ENCODE data around the gene SLC38A5. TPM values are rescaled to one million over a fixed set of nuclear protein-coding genes. Genes with fewer than 3 reads are reported as not detected.

SLC38A5 gene
- polyA plus RNA-seq, 2 of the 4 experiments (the other 2 are of a cell fraction): 0.32 to 0.36 TPM

GRCh38 chrX:48511560-48511959 lies 41.5 kb upstream of the SLC38A5 start:
- H3K4me1 ChIP-seq: peaks cover 3% of the 10 kb centered on the region; the same call in 1 of the 3 replicates
- H3K27ac ChIP-seq: no peak overlapping the region
- DNase-seq (ENCODE audit: low read depth in 1 of 2, low spot score in 1 of 2) (peak; percentile 36 to 40), ATAC-seq (peak; percentile 40 to 67; a peak in 3 of 6 replicates), FAIRE-seq (no peak)
- CTCF ChIA-PET: interaction anchor here (2.3 kb wide), 1 partner anchor 37 kb away, joined by 7 read pairs; no protein-coding TSS in a partner anchor
- TF ChIP-seq SMC3 (IDR thresholded peaks at IDR 0.05) (peak; percentile 49; the same call in 1 of the 3 replicates), HOXB13 (CRISPR knock-in tag; IDR thresholded peaks at IDR 0.05; ENCODE audit: low read depth) (no peak), TP53 (CRISPR knock-in tag; IDR thresholded peaks at IDR 0.05) (no peak), RAD21 (conservative IDR thresholded peaks at IDR 0.05 in 1 of 2, IDR thresholded peaks at IDR 0.05 in 1 of 2) (peak; percentile 60 to 72), EHF (CRISPR knock-in tag; IDR thresholded peaks at IDR 0.05) (no peak), CBX2 (IDR thresholded peaks at IDR 0.05; ENCODE audit: borderline replicate concordance, low read depth) (no peak), NR3C1 (IDR thresholded peaks at IDR 0.05) (no peak), ZC3H11A (IDR thresholded peaks at IDR 0.05) (no peak)
- TF ChIP-seq, protein P1, sequence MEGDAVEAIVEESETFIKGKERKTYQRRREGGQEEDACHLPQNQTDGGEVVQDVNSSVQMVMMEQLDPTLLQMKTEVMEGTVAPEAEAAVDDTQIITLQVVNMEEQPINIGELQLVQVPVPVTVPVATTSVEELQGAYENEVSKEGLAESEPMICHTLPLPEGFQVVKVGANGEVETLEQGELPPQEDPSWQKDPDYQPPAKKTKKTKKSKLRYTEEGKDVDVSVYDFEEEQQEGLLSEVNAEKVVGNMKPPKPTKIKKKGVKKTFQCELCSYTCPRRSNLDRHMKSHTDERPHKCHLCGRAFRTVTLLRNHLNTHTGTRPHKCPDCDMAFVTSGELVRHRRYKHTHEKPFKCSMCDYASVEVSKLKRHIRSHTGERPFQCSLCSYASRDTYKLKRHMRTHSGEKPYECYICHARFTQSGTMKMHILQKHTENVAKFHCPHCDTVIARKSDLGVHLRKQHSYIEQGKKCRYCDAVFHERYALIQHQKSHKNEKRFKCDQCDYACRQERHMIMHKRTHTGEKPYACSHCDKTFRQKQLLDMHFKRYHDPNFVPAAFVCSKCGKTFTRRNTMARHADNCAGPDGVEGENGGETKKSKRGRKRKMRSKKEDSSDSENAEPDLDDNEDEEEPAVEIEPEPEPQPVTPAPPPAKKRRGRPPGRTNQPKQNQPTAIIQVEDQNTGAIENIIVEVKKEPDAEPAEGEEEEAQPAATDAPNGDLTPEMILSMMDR (IDR thresholded peaks at IDR 0.05): peak; percentile 48
- H3K4me2 ChIP-seq: no peak overlapping the region
- WGBS (ENCODE audit: missing lambda C conversion rate): 50% methylated on average over 4 of the region's 4 CpGs
- H3K9me3 ChIP-seq: no peaks in the 10 kb centered on the region
- POLR2A ChIA-PET: no interaction called here
- no peak overlapping the region for H3K4me3 ChIP-seq

- POLR2A ChIA-PET: no interaction called here
- FAIRE-seq: no peak
Observed at GRCh38 chrX:48509619-48510018, 39.6 kb upstream of the SLC38A5 start.

DNA sequence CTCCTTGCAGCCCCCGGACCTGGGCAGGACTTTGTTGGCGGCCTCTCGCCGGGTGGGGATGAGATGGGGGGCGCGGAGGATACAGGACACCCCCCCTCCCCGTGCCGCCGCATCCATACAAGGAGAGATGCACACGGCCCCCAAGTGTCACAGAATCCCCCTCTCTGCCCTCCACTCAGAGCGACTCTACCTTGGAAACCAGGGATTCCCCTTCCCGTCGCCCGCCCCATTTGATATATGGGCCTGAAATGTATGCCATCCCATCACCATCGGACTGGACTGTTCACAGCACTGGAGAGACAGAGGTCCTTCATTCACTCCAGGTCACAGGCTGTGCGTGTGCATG lies 39.2 kb upstream of the SLC38A5 start:
- H3K4me3 ChIP-seq: peak overlapping the region; percentile 81
- H3K27ac ChIP-seq: peak overlapping the region; percentile 89 to 95
- WGBS (ENCODE audit: missing lambda C conversion rate): 20% methylated on average over 7 of the region's 16 CpGs
- no peak for DNase-seq (ENCODE audit: low read depth in 1 of 2, low spot score in 1 of 2)
- ATAC-seq: peak; percentile 14 to 41; a peak in 4 of 6 replicates
- TF ChIP-seq RAD21 (conservative IDR thresholded peaks at IDR 0.05 in 1 of 2, IDR thresholded peaks at IDR 0.05 in 1 of 2) (no peak), HEYL (CRISPR knock-in tag; IDR thresholded peaks at IDR 0.05) (no peak), RFX5 (IDR thresholded peaks at IDR 0.05) (no peak), MAZ (IDR thresholded peaks at IDR 0.05; ENCODE audit: borderline replicate concordance, low read depth, low read length) (no peak), MAFK (IDR thresholded peaks at IDR 0.05; ENCODE audit: partially characterized antibody) (no peak), USF2 (IDR thresholded peaks at IDR 0.05) (no peak), POLR2AphosphoS2 (conservative IDR thresholded peaks at IDR 0.05; ENCODE audit: low read length) (no peak), HES2 (IDR thresholded peaks at IDR 0.05) (no peak), ZSCAN20 (CRISPR knock-in tag; IDR thresholded peaks at IDR 0.05) (no peak), EHMT2 (IDR thresholded peaks at IDR 0.05; ENCODE audit: low read depth) (no peak), RARB (CRISPR knock-in tag; IDR thresholded peaks at IDR 0.05) (no peak), FOSB (CRISPR knock-in tag; IDR thresholded peaks at IDR 0.05) (no peak)
- TF ChIP-seq, protein P2, sequence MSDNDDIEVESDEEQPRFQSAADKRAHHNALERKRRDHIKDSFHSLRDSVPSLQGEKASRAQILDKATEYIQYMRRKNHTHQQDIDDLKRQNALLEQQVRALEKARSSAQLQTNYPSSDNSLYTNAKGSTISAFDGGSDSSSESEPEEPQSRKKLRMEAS (IDR thresholded peaks at IDR 0.05): no peak
- CTCF ChIA-PET: interaction anchor here (0.6 to 2.3 kb wide), 2 partner anchors 35 to 69 kb away, joined by 3 to 7 read pairs; no protein-coding TSS in a partner anchor
- H3K4me1 ChIP-seq: peaks cover 12% of the 10 kb centered on the region; the same call in 1 of the 3 replicates
- POLR2A ChIA-PET: no interaction called here
- peak overlapping the region; percentile 82 for H3K4me2 ChIP-seq
- H3K9me3 ChIP-seq: no peaks in the 10 kb centered on the region
- no peak for FAIRE-seq

More at GRCh38 chrX:48509619-48510018, 39.6 kb upstream of the SLC38A5 start:
- no peak for TF ChIP-seq NFE2L2 (conservative IDR thresholded peaks at IDR 0.05; ENCODE audit: low read length)
- TF ChIP-seq HMGXB4 (CRISPR knock-in tag; IDR thresholded peaks at IDR 0.05; ENCODE audit: borderline replicate concordance): no peak
- no peak for TF ChIP-seq KDM5A (IDR thresholded peaks at IDR 0.05)
- TF ChIP-seq RAD21 (conservative IDR thresholded peaks at IDR 0.05 in 1 of 2, IDR thresholded peaks at IDR 0.05 in 1 of 2): no peak
- no peak for TF ChIP-seq KDM1A (IDR thresholded peaks at IDR 0.05; ENCODE audit: low read depth)
- TF ChIP-seq GATA3 (IDR thresholded peaks at IDR 0.05; ENCODE audit: borderline replicate concordance): no peak
- no peak for DNase-seq (ENCODE audit: low read depth in 1 of 2, low spot score in 1 of 2)
- H3K4me2 ChIP-seq: peak overlapping the region; percentile 82
- peaks cover 12% of the 10 kb centered on the region; the same call in 1 of the 3 replicates for H3K4me1 ChIP-seq
- CTCF ChIA-PET: interaction anchor here (2.3 kb wide), 1 partner anchor 35 kb away, joined by 7 read pairs; no protein-coding TSS in a partner anchor
- no peaks in the 10 kb centered on the region for H3K9me3 ChIP-seq
- ATAC-seq: no peak; a peak in 1 of 6 replicates
- 93% methylated on average over 11 of the region's 11 CpGs for WGBS (ENCODE audit: missing lambda C conversion rate)
- H3K4me3 ChIP-seq: peak overlapping the region; percentile 81
- H3K27ac ChIP-seq: peak overlapping the region; percentile 89 to 95; a peak in 5 of 6 replicates

All from A549 (cell line).